ENCODE measurements around the gene ZNG1B.
"Not testable (repeated sequence)": the region's sequence is repeated elsewhere in the genome, so short reads cannot be mapped to it uniquely, and the experiment has no call there.

DNA sequence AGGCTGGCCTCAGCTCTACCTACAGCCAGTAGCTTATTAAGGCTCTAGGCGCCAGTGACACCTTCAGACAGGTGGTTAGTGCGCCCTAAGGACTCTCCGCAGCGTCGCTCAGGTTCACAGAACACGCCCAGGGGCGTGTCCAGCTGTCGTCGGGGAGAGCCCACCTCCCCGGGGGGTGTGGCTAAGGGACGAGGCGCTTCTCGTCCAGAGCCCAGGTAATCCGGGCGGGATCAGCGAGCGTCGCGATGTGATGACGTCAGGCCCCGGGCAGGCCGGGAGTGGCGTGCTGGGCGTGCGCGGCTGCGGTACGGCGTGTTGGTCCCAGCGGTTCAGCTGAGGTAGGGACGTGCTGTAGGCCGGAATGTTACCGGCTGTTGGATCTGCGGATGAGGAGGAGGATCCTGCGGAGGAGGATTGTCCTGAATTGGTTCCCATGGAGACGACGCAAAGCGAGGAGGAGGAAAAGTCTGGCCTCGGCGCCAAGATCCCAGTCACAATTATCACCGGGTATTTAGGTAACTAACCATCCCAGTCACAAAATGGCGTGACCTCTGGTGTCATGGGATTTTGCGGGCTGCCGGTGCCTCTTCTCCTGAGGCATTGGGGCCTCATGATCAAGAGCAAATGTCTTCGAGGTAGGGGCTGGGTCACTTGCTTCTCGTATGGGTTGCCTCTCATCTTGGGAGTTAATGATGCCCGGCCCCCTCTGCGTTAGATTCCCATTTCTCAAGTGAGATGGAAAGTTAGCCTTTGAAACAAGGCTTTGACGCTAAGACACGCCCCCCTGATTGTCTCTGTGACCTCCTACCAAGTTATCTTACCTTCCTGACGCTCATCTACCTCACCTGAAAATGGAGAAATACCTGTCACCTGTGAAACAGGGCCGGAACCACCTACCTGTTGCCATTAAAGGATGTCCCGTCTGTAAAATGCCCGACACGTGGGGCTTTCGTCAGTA, at the start of gene ZNG1B:
- TF ChIP-seq, protein P1, sequence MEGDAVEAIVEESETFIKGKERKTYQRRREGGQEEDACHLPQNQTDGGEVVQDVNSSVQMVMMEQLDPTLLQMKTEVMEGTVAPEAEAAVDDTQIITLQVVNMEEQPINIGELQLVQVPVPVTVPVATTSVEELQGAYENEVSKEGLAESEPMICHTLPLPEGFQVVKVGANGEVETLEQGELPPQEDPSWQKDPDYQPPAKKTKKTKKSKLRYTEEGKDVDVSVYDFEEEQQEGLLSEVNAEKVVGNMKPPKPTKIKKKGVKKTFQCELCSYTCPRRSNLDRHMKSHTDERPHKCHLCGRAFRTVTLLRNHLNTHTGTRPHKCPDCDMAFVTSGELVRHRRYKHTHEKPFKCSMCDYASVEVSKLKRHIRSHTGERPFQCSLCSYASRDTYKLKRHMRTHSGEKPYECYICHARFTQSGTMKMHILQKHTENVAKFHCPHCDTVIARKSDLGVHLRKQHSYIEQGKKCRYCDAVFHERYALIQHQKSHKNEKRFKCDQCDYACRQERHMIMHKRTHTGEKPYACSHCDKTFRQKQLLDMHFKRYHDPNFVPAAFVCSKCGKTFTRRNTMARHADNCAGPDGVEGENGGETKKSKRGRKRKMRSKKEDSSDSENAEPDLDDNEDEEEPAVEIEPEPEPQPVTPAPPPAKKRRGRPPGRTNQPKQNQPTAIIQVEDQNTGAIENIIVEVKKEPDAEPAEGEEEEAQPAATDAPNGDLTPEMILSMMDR (IDR thresholded peaks at IDR 0.05; ENCODE audit: low read length) = not testable (repeated sequence)
- not testable (repeated sequence) for TF ChIP-seq EZH2 (optimal IDR thresholded peaks at IDR 0.05; ENCODE audit: low read depth, low read length)
